ENCODE data around the gene SLC43A1. TPM values are rescaled to one million over a fixed set of nuclear protein-coding genes. Genes with fewer than 3 reads are reported as not detected.
A peak's percentile ranks its signal among the peaks of the same experiment; 100 is the strongest.

The SLC43A1 gene
- polyA plus RNA-seq, 2 donors = 2.5 to 3.7 TPM

DNA sequence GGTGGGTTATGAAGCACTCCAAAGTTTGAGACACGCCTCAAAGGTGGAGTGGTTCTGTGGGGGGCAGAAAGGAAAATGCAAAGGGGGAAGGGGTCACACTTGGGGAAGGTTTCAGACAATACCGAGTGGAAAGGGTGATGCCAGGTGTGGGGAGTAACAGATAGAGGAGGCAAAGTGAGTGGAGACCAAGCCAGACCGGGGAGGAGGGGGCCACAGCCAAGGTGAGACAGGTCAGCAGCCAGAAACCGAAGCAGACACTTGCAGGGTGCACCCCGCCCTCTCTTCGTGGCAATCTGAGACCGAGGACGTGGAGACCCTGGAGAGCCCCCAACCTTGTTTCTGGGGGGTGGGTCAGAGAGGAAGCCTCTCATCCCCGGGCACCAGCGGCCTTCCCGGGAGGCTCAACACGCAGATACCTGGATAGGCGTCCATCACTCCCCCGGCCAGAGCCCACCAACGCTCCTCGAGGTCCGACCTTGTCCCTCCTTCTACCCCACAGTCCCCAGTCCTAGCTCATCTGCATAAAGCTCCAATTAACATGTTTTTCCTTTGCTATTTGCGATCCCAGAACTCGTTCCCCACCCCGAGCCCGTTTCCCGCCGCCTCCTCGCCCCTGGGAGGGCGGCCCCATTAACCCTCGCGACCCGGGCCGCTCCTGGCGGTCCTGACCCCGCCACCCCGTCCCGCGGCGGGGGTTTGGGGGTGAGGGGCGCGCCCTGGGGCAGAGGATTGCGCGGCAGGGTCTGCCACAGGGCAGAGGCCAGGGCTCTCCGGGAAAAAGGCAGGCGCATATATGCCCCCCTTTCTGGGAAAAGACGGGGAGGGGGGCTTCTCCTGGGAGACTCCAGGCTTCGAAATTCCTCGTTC is 33.4 kb downstream of the SLC43A1 start:
- peak overlapping the region in 1 of 2 donors; percentile 32 for H3K4me3 ChIP-seq (ENCODE audit: low read depth in 1 of 2, low read length in 2 of 2)
- no peaks in the 10 kb centered on the region for H3K9me3 ChIP-seq (ENCODE audit: control insufficient read depth in 2 of 2, insufficient read depth in 1 of 2, low read depth in 1 of 2, low read length in 1 of 2)
- 15 to 22% methylated on average over 39 to 44 of the region's 44 CpGs for WGBS, 2 donors
- H3K36me3 ChIP-seq (ENCODE audit: control insufficient read depth in 2 of 2, insufficient read depth in 2 of 2, low read length in 1 of 2) = no peaks in the 10 kb centered on the region
- H3K27me3 ChIP-seq (ENCODE audit: control insufficient read depth in 1 of 2, insufficient read depth in 2 of 2, low read length in 2 of 2) = no peaks in the 10 kb centered on the region
- H3K4me1 ChIP-seq (ENCODE audit: control insufficient read depth in 2 of 2, insufficient read depth in 2 of 2, low read length in 1 of 2) = peaks cover 2 to 8% of the 10 kb centered on the region in 2 donors
- no peak overlapping the region for H3K27ac ChIP-seq (ENCODE audit: low read depth in 2 of 2, low read length in 1 of 2)

DNA sequence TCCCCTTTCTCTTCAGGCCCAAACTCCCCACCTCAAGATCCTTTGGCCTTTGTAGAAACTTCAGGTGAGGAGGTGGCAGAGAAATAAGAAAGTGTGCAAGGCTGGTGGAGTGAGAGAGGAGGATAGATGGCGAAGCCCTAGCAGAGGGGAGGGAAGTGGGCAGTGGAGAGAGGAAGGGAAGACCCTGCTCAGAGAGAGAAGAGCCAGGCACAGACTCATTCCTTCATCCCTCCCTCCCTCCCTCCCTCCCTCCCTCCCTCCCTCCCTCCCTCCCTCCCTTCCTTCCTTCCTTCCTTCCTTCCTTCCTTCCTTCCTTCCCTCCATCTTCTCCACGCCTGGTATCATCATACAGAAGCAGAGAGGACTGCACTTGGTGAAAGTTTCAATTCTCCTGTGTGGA is 34.2 kb downstream of the SLC43A1 start:
- H3K27me3 ChIP-seq (ENCODE audit: control insufficient read depth in 1 of 2, insufficient read depth in 2 of 2, low read length in 2 of 2) = no peaks in the 10 kb centered on the region
- H3K9me3 ChIP-seq (ENCODE audit: control insufficient read depth in 2 of 2, insufficient read depth in 1 of 2, low read depth in 1 of 2, low read length in 1 of 2) = no peaks in the 10 kb centered on the region
- H3K4me3 ChIP-seq (ENCODE audit: low read depth in 1 of 2, low read length in 2 of 2) = no peak overlapping the region
- 47 to 82% methylated on average over 1 to 2 of the region's 2 CpGs for WGBS, 2 donors
- no peaks in the 10 kb centered on the region for H3K36me3 ChIP-seq (ENCODE audit: control insufficient read depth in 2 of 2, insufficient read depth in 2 of 2, low read length in 1 of 2)
- H3K27ac ChIP-seq (ENCODE audit: low read depth in 2 of 2, low read length in 1 of 2) = no peak overlapping the region
- H3K4me1 ChIP-seq (ENCODE audit: control insufficient read depth in 2 of 2, insufficient read depth in 2 of 2, low read length in 1 of 2) = peaks cover 2 to 14% of the 10 kb centered on the region in 2 donors

DNA sequence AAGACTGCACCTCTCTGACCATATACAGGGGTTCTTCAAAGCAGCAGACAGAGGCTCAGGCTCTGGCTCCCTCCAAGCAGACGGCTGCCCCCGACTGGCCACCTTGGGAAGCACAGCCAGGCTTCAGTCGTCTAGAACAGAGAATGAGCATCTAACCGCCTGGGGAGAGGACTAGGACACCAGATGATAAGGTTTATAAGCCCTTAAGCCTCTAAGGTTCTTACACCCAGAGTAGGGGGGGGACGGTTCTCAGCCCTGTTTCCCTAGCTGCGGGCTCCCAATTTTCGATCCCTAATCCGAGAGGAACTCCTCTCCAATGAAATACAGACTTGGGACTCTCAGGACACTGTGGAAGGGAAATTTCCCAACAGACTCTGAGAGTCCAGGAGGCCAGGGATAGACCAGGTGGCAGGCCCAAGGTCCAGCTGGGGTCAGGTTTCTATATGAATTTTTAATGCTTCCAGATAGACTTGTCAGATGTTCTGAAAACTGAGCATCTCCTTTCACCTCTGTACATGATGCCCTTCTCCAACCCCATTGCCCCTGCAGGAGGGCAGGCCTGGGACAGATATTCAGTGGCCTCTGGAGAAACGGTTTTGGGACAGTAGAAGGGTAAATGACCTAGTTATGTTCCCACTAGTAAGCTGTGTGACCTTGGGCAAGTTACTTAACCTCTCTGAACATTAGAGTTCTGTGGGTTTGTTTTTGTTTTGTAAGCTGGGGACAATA is 34.9 kb downstream of the SLC43A1 start:
- Histone ChIP-seq H3K27ac (ENCODE audit: low read depth in 2 of 2, low read length in 1 of 2) (no peak overlapping the region), H3K9me3 (ENCODE audit: control insufficient read depth in 2 of 2, insufficient read depth in 1 of 2, low read depth in 1 of 2, low read length in 1 of 2) (no peaks in the 10 kb centered on the region), H3K27me3 (ENCODE audit: control insufficient read depth in 1 of 2, insufficient read depth in 2 of 2, low read length in 2 of 2) (no peaks in the 10 kb centered on the region), H3K4me3 (ENCODE audit: low read depth in 1 of 2, low read length in 2 of 2) (no peak overlapping the region), H3K4me1 (ENCODE audit: control insufficient read depth in 2 of 2, insufficient read depth in 2 of 2, low read length in 1 of 2) (peaks cover 2 to 21% of the 10 kb centered on the region in 2 donors), H3K36me3 (ENCODE audit: control insufficient read depth in 2 of 2, insufficient read depth in 2 of 2, low read length in 1 of 2) (no peaks in the 10 kb centered on the region)
- 32 to 36% methylated on average over 9 of the region's 9 CpGs for WGBS, 2 donors

DNA sequence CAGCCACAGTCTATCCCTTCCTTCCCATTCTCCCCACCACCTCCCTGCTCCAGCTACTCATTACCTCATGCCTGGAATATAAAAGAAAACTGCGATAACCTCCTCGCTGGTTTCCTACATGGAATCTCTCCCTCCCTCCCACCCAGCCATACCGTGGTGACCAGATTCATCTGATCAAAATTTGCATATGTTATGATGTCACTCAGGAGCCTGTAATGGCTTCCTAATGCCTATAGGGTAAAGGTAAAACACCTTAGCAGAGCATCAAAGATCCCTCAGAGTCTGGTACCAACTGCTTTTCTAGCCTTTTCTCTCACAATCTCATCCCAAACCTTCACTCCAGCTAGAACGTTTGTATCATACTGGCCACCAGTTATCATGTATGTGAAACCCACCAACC is 35.6 kb downstream of the SLC43A1 start:
- Histone ChIP-seq H3K27me3 (ENCODE audit: control insufficient read depth in 1 of 2, insufficient read depth in 2 of 2, low read length in 2 of 2) (no peaks in the 10 kb centered on the region), H3K36me3 (ENCODE audit: control insufficient read depth in 2 of 2, insufficient read depth in 2 of 2, low read length in 1 of 2) (no peaks in the 10 kb centered on the region), H3K9me3 (ENCODE audit: control insufficient read depth in 2 of 2, insufficient read depth in 1 of 2, low read depth in 1 of 2, low read length in 1 of 2) (no peaks in the 10 kb centered on the region), H3K27ac (ENCODE audit: low read depth in 2 of 2, low read length in 1 of 2) (no peak overlapping the region), H3K4me3 (ENCODE audit: low read depth in 1 of 2, low read length in 2 of 2) (no peak overlapping the region), H3K4me1 (ENCODE audit: control insufficient read depth in 2 of 2, insufficient read depth in 2 of 2, low read length in 1 of 2) (peaks cover 2 to 22% of the 10 kb centered on the region in 2 donors)
- WGBS, 2 donors = 26 to 32% methylated on average over 4 of the region's 4 CpGs

DNA sequence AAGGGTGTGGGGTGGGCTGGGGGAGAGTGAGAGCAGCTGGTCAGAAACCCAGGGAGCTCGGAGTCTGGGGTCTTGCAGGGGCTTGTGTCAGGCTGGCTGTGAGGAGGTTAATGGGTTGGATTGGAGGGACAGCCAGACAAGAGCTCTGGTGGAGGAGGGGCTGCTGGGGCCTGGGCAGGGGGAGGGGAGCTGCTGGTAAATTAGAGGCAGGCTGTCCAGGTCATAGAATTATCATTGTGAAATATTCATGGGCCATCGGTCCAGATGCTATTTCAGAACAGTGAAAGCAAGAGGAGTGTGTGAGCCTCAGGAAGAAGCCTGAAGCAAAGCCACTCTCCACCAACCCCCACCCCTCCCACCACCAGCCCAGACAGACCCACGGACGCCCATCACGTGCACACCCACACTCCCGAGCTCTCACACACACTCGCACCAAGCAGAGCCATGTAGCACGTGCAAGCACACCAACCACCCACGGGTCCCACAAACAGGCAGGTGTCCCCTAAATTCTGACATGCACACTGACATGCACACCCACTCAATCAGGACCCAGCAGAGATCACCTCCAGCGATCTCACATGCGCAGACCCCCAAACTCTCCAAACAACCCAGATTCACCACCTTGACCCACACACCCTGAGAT is 36.4 kb downstream of the SLC43A1 start:
- peaks cover 2 to 25% of the 10 kb centered on the region in 2 donors for H3K4me1 ChIP-seq (ENCODE audit: control insufficient read depth in 2 of 2, insufficient read depth in 2 of 2, low read length in 1 of 2)
- H3K27me3 ChIP-seq (ENCODE audit: control insufficient read depth in 1 of 2, insufficient read depth in 2 of 2, low read length in 2 of 2) = no peaks in the 10 kb centered on the region
- 33 to 45% methylated on average over 11 of the region's 11 CpGs for WGBS, 2 donors
- H3K27ac ChIP-seq (ENCODE audit: low read depth in 2 of 2, low read length in 1 of 2) = no peak overlapping the region
- no peaks in the 10 kb centered on the region for H3K36me3 ChIP-seq (ENCODE audit: control insufficient read depth in 2 of 2, insufficient read depth in 2 of 2, low read length in 1 of 2)
- no peaks in the 10 kb centered on the region for H3K9me3 ChIP-seq (ENCODE audit: control insufficient read depth in 2 of 2, insufficient read depth in 1 of 2, low read depth in 1 of 2, low read length in 1 of 2)
- no peak overlapping the region for H3K4me3 ChIP-seq (ENCODE audit: low read depth in 1 of 2, low read length in 2 of 2)

DNA sequence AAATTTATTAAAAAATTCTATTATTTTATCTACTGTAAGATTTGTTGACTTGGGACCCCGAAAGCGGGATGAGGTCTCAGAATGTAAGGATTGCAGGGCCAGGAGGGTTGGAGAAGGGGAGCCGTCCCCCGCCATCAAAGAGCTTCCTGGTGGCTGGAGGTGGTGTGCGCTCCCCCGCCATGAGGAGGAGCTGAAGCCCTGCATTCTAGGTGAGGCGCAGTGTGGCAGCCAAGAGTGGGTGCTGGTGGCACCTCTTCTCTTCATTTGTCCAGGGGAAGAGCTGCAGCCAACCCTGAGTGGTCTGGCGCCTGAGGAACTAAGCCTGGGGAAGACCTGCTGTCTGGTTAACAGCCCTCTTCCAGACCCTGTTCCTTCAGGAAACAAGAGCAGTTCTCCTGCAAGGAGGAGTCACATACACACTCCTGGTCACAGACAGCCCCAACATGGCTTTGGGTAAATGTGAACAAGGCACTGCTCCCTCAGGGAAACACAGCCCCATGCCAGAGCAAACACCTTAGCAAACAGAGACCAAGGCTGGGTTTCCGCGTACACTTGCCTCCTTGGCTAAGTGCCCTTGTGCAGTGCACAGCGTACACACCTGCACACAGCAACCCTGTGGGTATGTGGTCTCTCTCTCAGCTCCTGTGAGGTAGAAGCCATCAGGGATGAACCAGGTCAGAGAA is 37.9 kb downstream of the SLC43A1 start:
- WGBS, 2 donors = 53 to 63% methylated on average over 11 of the region's 11 CpGs
- Histone ChIP-seq H3K4me3 (ENCODE audit: low read depth in 1 of 2, low read length in 2 of 2) (no peak overlapping the region), H3K4me1 (ENCODE audit: control insufficient read depth in 2 of 2, insufficient read depth in 2 of 2, low read length in 1 of 2) (peaks cover 2 to 20% of the 10 kb centered on the region in 2 donors), H3K9me3 (ENCODE audit: control insufficient read depth in 2 of 2, insufficient read depth in 1 of 2, low read depth in 1 of 2, low read length in 1 of 2) (no peaks in the 10 kb centered on the region), H3K27ac (ENCODE audit: low read depth in 2 of 2, low read length in 1 of 2) (no peak overlapping the region), H3K27me3 (ENCODE audit: control insufficient read depth in 1 of 2, insufficient read depth in 2 of 2, low read length in 2 of 2) (no peaks in the 10 kb centered on the region), H3K36me3 (ENCODE audit: control insufficient read depth in 2 of 2, insufficient read depth in 2 of 2, low read length in 1 of 2) (no peaks in the 10 kb centered on the region)

DNA sequence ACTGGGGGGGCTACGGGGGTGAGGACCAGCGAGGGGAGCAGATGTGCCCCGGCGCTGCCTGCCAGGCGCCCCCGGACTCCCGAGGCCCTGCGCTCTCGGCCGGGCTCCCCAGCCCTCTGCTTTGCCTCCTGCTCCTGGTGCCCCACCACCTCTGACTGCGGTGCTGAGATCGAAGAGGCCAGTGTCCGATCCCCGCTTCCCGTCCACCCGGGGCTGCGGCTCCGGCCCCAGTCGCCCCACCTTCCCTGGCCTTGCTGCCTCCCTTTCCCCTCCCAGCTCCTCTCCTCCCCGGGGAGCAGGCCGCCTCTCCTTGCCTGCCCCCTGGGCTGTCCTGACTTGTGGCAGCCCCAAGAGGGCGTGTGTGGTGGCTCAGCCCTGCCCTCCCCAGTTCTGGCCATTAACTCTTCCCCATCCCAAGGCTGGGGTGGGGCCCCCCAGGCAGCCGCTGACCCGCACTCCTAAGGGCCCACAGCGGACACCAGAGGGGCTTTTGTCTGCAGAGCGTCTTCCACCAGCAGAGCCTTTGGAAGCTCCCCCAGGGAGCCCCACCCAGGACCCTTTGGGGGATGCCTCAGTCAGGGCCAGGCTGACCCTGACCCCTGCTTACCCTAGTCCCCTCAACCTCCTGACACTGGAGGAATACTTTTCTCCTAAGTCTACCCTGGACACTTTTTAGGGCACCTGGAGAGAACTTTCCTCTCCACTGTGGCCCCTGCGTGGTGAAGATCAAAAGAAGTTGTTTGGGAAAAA is 38.6 kb downstream of the SLC43A1 start:
- Histone ChIP-seq H3K36me3 (ENCODE audit: control insufficient read depth in 2 of 2, insufficient read depth in 2 of 2, low read length in 1 of 2) (no peaks in the 10 kb centered on the region), H3K9me3 (ENCODE audit: control insufficient read depth in 2 of 2, insufficient read depth in 1 of 2, low read depth in 1 of 2, low read length in 1 of 2) (no peaks in the 10 kb centered on the region), H3K4me1 (ENCODE audit: control insufficient read depth in 2 of 2, insufficient read depth in 2 of 2, low read length in 1 of 2) (peaks cover 0 to 20% of the 10 kb centered on the region in 2 donors), H3K27me3 (ENCODE audit: control insufficient read depth in 1 of 2, insufficient read depth in 2 of 2, low read length in 2 of 2) (no peaks in the 10 kb centered on the region), H3K4me3 (ENCODE audit: low read depth in 1 of 2, low read length in 2 of 2) (peak overlapping the region; percentile 33 to 37), H3K27ac (ENCODE audit: low read depth in 2 of 2, low read length in 1 of 2) (no peak overlapping the region)
- WGBS, 2 donors = 14 to 18% methylated on average over 19 to 27 of the region's 27 CpGs

DNA sequence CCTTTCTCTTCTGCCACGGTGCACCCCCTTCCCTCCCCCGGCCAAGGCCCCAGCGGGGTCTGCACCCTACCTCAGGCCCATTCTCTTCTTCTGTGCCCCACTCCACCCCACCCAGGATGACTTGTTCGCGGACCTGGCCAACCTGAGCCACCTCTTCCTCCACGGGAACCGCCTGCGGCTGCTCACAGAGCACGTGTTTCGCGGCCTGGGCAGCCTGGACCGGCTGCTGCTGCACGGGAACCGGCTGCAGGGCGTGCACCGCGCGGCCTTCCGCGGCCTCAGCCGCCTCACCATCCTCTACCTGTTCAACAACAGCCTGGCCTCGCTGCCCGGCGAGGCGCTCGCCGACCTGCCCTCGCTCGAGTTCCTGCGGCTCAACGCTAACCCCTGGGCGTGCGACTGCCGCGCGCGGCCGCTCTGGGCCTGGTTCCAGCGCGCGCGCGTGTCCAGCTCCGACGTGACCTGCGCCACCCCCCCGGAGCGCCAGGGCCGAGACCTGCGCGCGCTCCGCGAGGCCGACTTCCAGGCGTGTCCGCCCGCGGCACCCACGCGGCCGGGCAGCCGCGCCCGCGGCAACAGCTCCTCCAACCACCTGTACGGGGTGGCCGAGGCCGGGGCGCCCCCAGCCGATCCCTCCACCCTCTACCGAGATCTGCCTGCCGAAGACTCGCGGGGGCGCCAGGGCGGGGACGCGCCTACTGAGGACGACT is 39.3 kb downstream of the SLC43A1 start:
- WGBS, 2 donors = 3 to 5% methylated on average over 65 to 80 of the region's 80 CpGs
- Histone ChIP-seq H3K36me3 (ENCODE audit: control insufficient read depth in 2 of 2, insufficient read depth in 2 of 2, low read length in 1 of 2) (no peaks in the 10 kb centered on the region), H3K4me3 (ENCODE audit: low read depth in 1 of 2, low read length in 2 of 2) (peak overlapping the region; percentile 33 to 37), H3K27ac (ENCODE audit: low read depth in 2 of 2, low read length in 1 of 2) (peak overlapping the region in 1 of 2 donors; percentile 28), H3K4me1 (ENCODE audit: control insufficient read depth in 2 of 2, insufficient read depth in 2 of 2, low read length in 1 of 2) (peaks cover 0 to 20% of the 10 kb centered on the region in 2 donors), H3K27me3 (ENCODE audit: control insufficient read depth in 1 of 2, insufficient read depth in 2 of 2, low read length in 2 of 2) (no peaks in the 10 kb centered on the region), H3K9me3 (ENCODE audit: control insufficient read depth in 2 of 2, insufficient read depth in 1 of 2, low read depth in 1 of 2, low read length in 1 of 2) (no peaks in the 10 kb centered on the region)

Data from esophagus (tissue), 2 donors.